WTC11 (cell line): ENCODE measurements around the gene FAM120AOS.

Source experiments
- CTCF ChIP-seq: fragments of 200-600 bp; IDR thresholded peaks from 2 replicates; pipeline ENCODE4 v1.8.0; 2022; ENCODE audit warnings: antibody characterized with exemption
- E2F4 ChIP-seq: sonication (generic); formaldehyde crosslinking; IDR thresholded peaks from 2 replicates; pipeline ENCODE4 v1.8.1; 2022; ENCODE audit warnings: low read depth, mild to moderate bottlenecking, moderate library complexity, missing genetic modification reagents, borderline replicate concordance
- ELF4 ChIP-seq: sonication (generic); formaldehyde crosslinking; IDR thresholded peaks from 2 replicates; pipeline ENCODE4 v1.8.1; 2022; ENCODE audit warnings: low read depth, mild to moderate bottlenecking, moderate library complexity, missing genetic modification reagents
- GRHL2 ChIP-seq: fragments of 250-450 bp; sonication (Bioruptor Pico); IDR thresholded peaks from 2 replicates; pipeline ENCODE4 v1.8.0; 2022; ENCODE audit warnings: mild to moderate bottlenecking, moderate library complexity; ENCODE audit not compliant: insufficient replicate concordance, severe bottlenecking
- HMGXB4 ChIP-seq: sonication (generic); formaldehyde crosslinking; IDR thresholded peaks from 2 replicates; pipeline ENCODE4 v1.8.1; 2023; ENCODE audit warnings: mild to moderate bottlenecking, moderate library complexity, missing genetic modification reagents
- MXD4 ChIP-seq: fragments of 250-450 bp; sonication (Bioruptor Pico); IDR thresholded peaks from 2 replicates; pipeline ENCODE4 v1.8.0; 2021; ENCODE audit warnings: mild to moderate bottlenecking, moderate library complexity, borderline replicate concordance
- NFE2L1 ChIP-seq: sonication (generic); formaldehyde crosslinking; IDR thresholded peaks from 2 replicates; pipeline ENCODE4 v1.8.1; 2023; ENCODE audit warnings: missing genetic modification reagents
- NR3C1 ChIP-seq: sonication (generic); formaldehyde crosslinking; conservative IDR thresholded peaks from 2 replicates; pipeline ENCODE4 v1.8.1; 2023; ENCODE audit warnings: low read depth, mild to moderate bottlenecking, missing genetic modification reagents
- RELA ChIP-seq: sonication (generic); formaldehyde crosslinking; IDR thresholded peaks from 2 replicates; pipeline ENCODE4 v1.8.1; 2022; ENCODE audit warnings: missing genetic modification reagents, mild to moderate bottlenecking, borderline replicate concordance
- TCF7 ChIP-seq: sonication (generic); formaldehyde crosslinking; IDR thresholded peaks from 2 replicates; pipeline ENCODE4 v1.8.0; 2022; ENCODE audit warnings: mild to moderate bottlenecking, low read depth, missing genetic modification reagents, moderate library complexity
- TEAD1 ChIP-seq: sonication (generic); formaldehyde crosslinking; IDR thresholded peaks from 2 replicates; pipeline ENCODE4 v1.8.0; 2022; ENCODE audit warnings: mild to moderate bottlenecking, missing genetic modification reagents
- TF ChIP-seq, protein P1 (sequence below): sonication (generic); formaldehyde crosslinking; IDR thresholded peaks from 2 replicates; pipeline ENCODE4 v1.8.1; 2022; ENCODE audit warnings: mild to moderate bottlenecking, missing genetic modification reagents, moderate library complexity, borderline replicate concordance

DNA sequence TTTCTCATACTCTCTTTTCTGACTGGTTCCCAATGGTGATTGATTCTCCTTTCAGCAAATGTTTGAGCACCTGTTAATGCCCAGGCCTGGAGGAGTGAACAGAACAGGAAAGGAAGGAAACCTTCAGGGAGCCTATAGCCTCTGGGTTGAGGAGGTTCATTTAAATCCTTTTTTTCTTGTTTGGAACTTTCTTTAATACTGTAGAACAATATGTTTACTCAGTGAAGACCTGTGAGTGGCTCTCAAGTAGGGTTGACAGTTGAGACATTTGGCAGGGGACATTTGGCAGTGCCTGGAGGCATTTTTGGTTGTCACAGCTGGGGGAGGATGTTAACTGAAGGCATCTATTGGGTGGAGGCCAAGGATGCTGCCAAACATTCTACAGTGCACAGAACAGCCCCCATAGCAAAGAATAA is 6.1 kb upstream of the FAM120AOS start:
- TF ChIP-seq HMGXB4 (CRISPR knock-in tag) (no peak), CTCF (no peak), TCF7 (no peak), NR3C1 (no peak), GRHL2 (CRISPR knock-in tag) (no peak), NFE2L1 (CRISPR knock-in tag) (no peak), RELA (CRISPR knock-in tag) (no peak), TEAD1 (CRISPR knock-in tag) (no peak), E2F4 (CRISPR knock-in tag) (no peak), ELF4 (CRISPR knock-in tag) (no peak), MXD4 (CRISPR knock-in tag) (no peak)
- TF ChIP-seq, protein P1, sequence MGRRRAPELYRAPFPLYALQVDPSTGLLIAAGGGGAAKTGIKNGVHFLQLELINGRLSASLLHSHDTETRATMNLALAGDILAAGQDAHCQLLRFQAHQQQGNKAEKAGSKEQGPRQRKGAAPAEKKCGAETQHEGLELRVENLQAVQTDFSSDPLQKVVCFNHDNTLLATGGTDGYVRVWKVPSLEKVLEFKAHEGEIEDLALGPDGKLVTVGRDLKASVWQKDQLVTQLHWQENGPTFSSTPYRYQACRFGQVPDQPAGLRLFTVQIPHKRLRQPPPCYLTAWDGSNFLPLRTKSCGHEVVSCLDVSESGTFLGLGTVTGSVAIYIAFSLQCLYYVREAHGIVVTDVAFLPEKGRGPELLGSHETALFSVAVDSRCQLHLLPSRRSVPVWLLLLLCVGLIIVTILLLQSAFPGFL (CRISPR knock-in tag), result no peak
